HepG2 (cell line): ENCODE data around the gene KIAA0825. TPM values are rescaled to one million over a fixed set of nuclear protein-coding genes. Genes with fewer than 3 reads are reported as not detected.

Experiments used
- ATAC-seq: fragments of 200-7000 bp; cut with Tn5 transposase; 3 replicates; pipeline ENCODE4 v1.9.1; 2020; ENCODE audit warnings: mild to moderate bottlenecking, moderate library complexity
- BruUV-seq: library from RNA; stranded (reverse); fragments of 400-500 nt; replicated peaks from 2 replicates; lab custom pipeline; 2021; lab: Mats Ljungman, UMichigan
- CTCF ChIA-PET: fragments of 300-600 bp; formaldehyde crosslinking; extraction: SDS; loops from one replicate; lab custom pipeline; 2021; ENCODE audit warnings: low total read pairs, inconsistent platforms, low intra/inter-chr PET ratio; lab: Yijun Ruan, JAX
- POLR2A ChIA-PET: fragments of 350-600 bp; sonication (Branson Sonifier 250); formaldehyde crosslinking; loops from one replicate; lab custom pipeline; 2020; ENCODE audit warnings: antibody characterized with exemption, inconsistent platforms; lab: Yijun Ruan, JAX
- DNase-seq: peaks from one replicate; pipeline ENCODE4 v3.0.0-alpha.2; 2015; ENCODE audit warnings: low spot score
- FAIRE-seq: peaks from 3 replicates; lab custom pipeline; 2011; peaks lifted over from hg19 to GRCh38; lab: Jason Lieb, UNC
- H2AFZ ChIP-seq: one replicate; pipeline ENCODE4 v1.6.1; 2011; ENCODE audit warnings: low read length, inconsistent platforms
- H3K27ac ChIP-seq: fragments of 300-600 bp; 3 replicates; pipeline ENCODE4 v1.8.0; 2011; ENCODE audit warnings: mixed run types, mild to moderate bottlenecking, mixed read lengths, low read length, inconsistent platforms; ENCODE audit not compliant: insufficient read depth; ENCODE audit errors: extremely low read length
- H3K27me3 ChIP-seq, 2 experiments: fragments of 200-600 bp in 1 of 2; 2 replicates in 1 of 2; 3 replicates in 1 of 2; pipeline versions ENCODE4 v1.6.0 to v1.8.0; 2011; ENCODE audit warnings: low read length in 2 of 2, mild to moderate bottlenecking in 2 of 2, moderate library complexity in 2 of 2, inconsistent platforms in 1 of 2; ENCODE audit not compliant: insufficient read depth in 2 of 2, control insufficient read depth in 1 of 2
- H3K36me3 ChIP-seq, 2 experiments: fragments of 200-600 bp in 1 of 2; replicated peaks in 1 of 2; 2 replicates in 1 of 2; 3 replicates in 1 of 2; pipeline versions ENCODE4 v1.5.1 to v1.8.0; 2011; ENCODE audit warnings: low read length in 2 of 2, inconsistent platforms in 1 of 2; ENCODE audit not compliant: insufficient read depth in 2 of 2, control insufficient read depth in 1 of 2
- H3K4me1 ChIP-seq: 2 replicates; pipeline ENCODE4 v1.5.1; 2012; ENCODE audit warnings: low read length, inconsistent platforms; ENCODE audit not compliant: insufficient read depth
- H3K4me2 ChIP-seq: 2 replicates; pipeline ENCODE4 v1.6.0; 2011; ENCODE audit warnings: low read depth, low read length, inconsistent platforms
- H3K4me3 ChIP-seq, 3 experiments: fragments of 200-600 bp in 1 of 3; sonication (generic), shearing (Covaris generic) in 1 of 3; replicated peaks in 1 of 3; 2 replicates each; pipeline ENCODE4 v1.5.1; 2011 to 2016; ENCODE audit warnings: low read length in 3 of 3, inconsistent platforms in 2 of 3, low read depth in 2 of 3, mild to moderate bottlenecking in 2 of 3, control low read depth in 1 of 3, mixed read lengths in 1 of 3; ENCODE audit not compliant: insufficient read depth in 1 of 3
- H3K79me2 ChIP-seq: one replicate; pipeline ENCODE4 v1.6.1; 2011; ENCODE audit warnings: low read length, inconsistent platforms; ENCODE audit not compliant: insufficient read depth
- H3K9ac ChIP-seq: 2 replicates; pipeline ENCODE4 v1.6.0; 2011; ENCODE audit warnings: mild to moderate bottlenecking, low read depth, low read length, inconsistent platforms; ENCODE audit not compliant: insufficient read depth
- H3K9me3 ChIP-seq: 2 replicates; pipeline ENCODE4 v1.5.1; 2012; ENCODE audit warnings: mild to moderate bottlenecking, low read length
- H4K20me1 ChIP-seq: 2 replicates; pipeline ENCODE4 v1.6.0; 2011; ENCODE audit warnings: inconsistent platforms, mild to moderate bottlenecking, low read length, moderate library complexity; ENCODE audit not compliant: insufficient read depth
- ETS1 ChIP-seq: sonication (generic); formaldehyde crosslinking; IDR thresholded peaks from 2 replicates; pipeline ENCODE4 v1.4.0; 2020; ENCODE audit warnings: missing genetic modification reagents
- TOE1 ChIP-seq: sonication (generic); formaldehyde crosslinking; IDR thresholded peaks from 2 replicates; pipeline ENCODE4 v1.4.0; 2020; ENCODE audit warnings: mild to moderate bottlenecking, missing genetic modification reagents
- ZNF143 ChIP-seq: sonication (generic); formaldehyde crosslinking; IDR thresholded peaks from 2 replicates; pipeline ENCODE4 v1.4.0; 2020; ENCODE audit warnings: missing genetic modification reagents
- ZNF609 ChIP-seq: sonication (generic); formaldehyde crosslinking; IDR thresholded peaks from 2 replicates; pipeline ENCODE4 v1.4.0; 2020; ENCODE audit warnings: mild to moderate bottlenecking, missing genetic modification reagents, borderline replicate concordance
- WGBS: methylation state at CpG from one replicate; pipeline ENCODE4 v1.1.6; 2017; ENCODE audit warnings: low lambda C conversion rate; 5-methylcytosine and 5-hydroxymethylcytosine counted together
- in situ Hi-C: cut with HindIII; loops from 2 replicates; pipeline ENCODE4 v1.10.0; 2017; ENCODE audit warnings: low pct_unique_long_range_greater_than_20kb; ENCODE audit not compliant: extremely low pct_ligation_motif_present
- intact Hi-C: fragments of 100-400 bp; cut with micrococcal nuclease; formaldehyde crosslinking; loops from one replicate; pipeline ENCODE4 v1.10.0; 2022; ENCODE audit not compliant: unreplicated experiment
- polyA plus RNA-seq, 8 experiments: library from polyadenylated mRNA; depleted of rRNA in 3 of 8; stranded (reverse) in 7 of 8; unstranded in 1 of 8; fragments of >200 nt; fragmentation: Illumina TruSeq in 4 of 8; extraction: Trizol in 4 of 8; gene quantifications; 2 replicates each; pipeline versions ENCODE4 v1.2.1 to v1.2.3, GENCODE V29; 2011 to 2016; ENCODE audit warnings: low read depth in 4 of 8, missing spikeins in 1 of 8, mixed read lengths in 1 of 8; ENCODE audit not compliant: insufficient read depth in 1 of 8
- total RNA-seq, 5 experiments: library from RNA; depleted of rRNA; stranded (reverse); fragments of >200 nt; fragmentation: Illumina TruSeq; extraction: Trizol; gene quantifications; 2 replicates each; pipeline ENCODE4 v1.2.3, GENCODE V29; 2016; ENCODE audit warnings: low read depth in 1 of 5
- TF ChIP-seq, protein P1 (sequence below): sonication (generic); formaldehyde crosslinking; IDR thresholded peaks from 2 replicates; pipeline ENCODE4 v1.5.1; 2020; ENCODE audit warnings: missing genetic modification reagents, mild to moderate bottlenecking, borderline replicate concordance

Gene KIAA0825
- total and polyA plus RNA-seq, 2 of the 13 experiments (the other 11 are each of a cell fraction or from before 2014, with no cell fraction given): 0.05 to 0.51 TPM

- H3K9ac ChIP-seq: no peak overlapping the region
- no peaks in the 10 kb centered on the region for H3K27me3 ChIP-seq
- H2AFZ ChIP-seq: no peak overlapping the region
- DNase-seq: no peak
- ChIA-PET CTCF (no interaction called here), POLR2A (no interaction called here)
- in situ Hi-C loops (no loop called here), intact Hi-C loops (no loop called here)
- BruUV-seq: no TSS peak
- no peak for TF ChIP-seq ZNF143 (CRISPR knock-in tag)
- no peak for TF ChIP-seq TOE1 (CRISPR knock-in tag)
- TF ChIP-seq ETS1: no peak
- TF ChIP-seq, protein P1, sequence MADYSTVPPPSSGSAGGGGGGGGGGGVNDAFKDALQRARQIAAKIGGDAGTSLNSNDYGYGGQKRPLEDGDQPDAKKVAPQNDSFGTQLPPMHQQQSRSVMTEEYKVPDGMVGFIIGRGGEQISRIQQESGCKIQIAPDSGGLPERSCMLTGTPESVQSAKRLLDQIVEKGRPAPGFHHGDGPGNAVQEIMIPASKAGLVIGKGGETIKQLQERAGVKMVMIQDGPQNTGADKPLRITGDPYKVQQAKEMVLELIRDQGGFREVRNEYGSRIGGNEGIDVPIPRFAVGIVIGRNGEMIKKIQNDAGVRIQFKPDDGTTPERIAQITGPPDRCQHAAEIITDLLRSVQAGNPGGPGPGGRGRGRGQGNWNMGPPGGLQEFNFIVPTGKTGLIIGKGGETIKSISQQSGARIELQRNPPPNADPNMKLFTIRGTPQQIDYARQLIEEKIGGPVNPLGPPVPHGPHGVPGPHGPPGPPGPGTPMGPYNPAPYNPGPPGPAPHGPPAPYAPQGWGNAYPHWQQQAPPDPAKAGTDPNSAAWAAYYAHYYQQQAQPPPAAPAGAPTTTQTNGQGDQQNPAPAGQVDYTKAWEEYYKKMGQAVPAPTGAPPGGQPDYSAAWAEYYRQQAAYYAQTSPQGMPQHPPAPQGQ: no peak
- TF ChIP-seq ZNF609 (CRISPR knock-in tag): no peak
- no peak overlapping the region for H3K27ac ChIP-seq
- no peaks in the 10 kb centered on the region for H3K79me2 ChIP-seq
- no peak overlapping the region for H3K4me2 ChIP-seq
- no peaks in the 10 kb centered on the region for H4K20me1 ChIP-seq
- FAIRE-seq: no peak
- H3K9me3 ChIP-seq: no peaks in the 10 kb centered on the region
- no peak for ATAC-seq
- H3K36me3 ChIP-seq: no peaks in the 10 kb centered on the region
- WGBS: 14% methylated on average over 2 of the region's 2 CpGs
- H3K4me1 ChIP-seq: no peaks in the 10 kb centered on the region
- no peak overlapping the region for H3K4me3 ChIP-seq
Measured at GRCh38 chr5:94217216-94217615, 401.2 kb downstream of the KIAA0825 start.
